ENCODE data around the gene VSTM5.

DNA sequence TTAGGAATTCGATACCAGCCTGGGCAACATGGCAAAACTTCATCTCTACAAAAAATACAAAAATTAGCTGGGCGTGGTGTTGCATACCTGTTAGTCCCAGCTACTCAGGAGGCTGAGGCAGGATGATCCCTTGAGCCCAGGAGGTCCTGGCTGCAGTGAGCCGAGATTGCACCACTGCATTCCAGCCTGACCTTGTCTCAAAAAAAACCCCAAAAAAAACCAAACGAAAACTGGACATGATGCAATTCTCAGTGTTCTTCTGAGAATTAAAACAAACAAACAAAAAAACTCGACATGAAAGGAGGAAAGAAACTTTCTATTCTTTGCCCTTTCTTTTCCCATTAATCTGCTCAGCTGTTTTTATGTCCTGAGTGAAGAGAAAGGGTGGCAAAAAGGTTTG lies 58.9 kb downstream of the VSTM5 start:
- no peak for TF ChIP-seq ZFP3 (CRISPR knock-in tag; IDR thresholded peaks at IDR 0.05)
- no peak for TF ChIP-seq OSR1 (CRISPR knock-in tag; IDR thresholded peaks at IDR 0.05)
- TF ChIP-seq, protein P1, sequence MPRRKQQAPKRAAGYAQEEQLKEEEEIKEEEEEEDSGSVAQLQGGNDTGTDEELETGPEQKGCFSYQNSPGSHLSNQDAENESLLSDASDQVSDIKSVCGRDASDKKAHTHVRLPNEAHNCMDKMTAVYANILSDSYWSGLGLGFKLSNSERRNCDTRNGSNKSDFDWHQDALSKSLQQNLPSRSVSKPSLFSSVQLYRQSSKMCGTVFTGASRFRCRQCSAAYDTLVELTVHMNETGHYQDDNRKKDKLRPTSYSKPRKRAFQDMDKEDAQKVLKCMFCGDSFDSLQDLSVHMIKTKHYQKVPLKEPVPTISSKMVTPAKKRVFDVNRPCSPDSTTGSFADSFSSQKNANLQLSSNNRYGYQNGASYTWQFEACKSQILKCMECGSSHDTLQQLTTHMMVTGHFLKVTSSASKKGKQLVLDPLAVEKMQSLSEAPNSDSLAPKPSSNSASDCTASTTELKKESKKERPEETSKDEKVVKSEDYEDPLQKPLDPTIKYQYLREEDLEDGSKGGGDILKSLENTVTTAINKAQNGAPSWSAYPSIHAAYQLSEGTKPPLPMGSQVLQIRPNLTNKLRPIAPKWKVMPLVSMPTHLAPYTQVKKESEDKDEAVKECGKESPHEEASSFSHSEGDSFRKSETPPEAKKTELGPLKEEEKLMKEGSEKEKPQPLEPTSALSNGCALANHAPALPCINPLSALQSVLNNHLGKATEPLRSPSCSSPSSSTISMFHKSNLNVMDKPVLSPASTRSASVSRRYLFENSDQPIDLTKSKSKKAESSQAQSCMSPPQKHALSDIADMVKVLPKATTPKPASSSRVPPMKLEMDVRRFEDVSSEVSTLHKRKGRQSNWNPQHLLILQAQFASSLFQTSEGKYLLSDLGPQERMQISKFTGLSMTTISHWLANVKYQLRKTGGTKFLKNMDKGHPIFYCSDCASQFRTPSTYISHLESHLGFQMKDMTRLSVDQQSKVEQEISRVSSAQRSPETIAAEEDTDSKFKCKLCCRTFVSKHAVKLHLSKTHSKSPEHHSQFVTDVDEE (CRISPR knock-in tag; IDR thresholded peaks at IDR 0.05) = no peak
- TF ChIP-seq ARNTL (CRISPR knock-in tag; IDR thresholded peaks at IDR 0.05; ENCODE audit: borderline replicate concordance, low read depth) = no peak

Data from SK-N-SH treated with all-trans-retinoic acid at 6 μM for 48 hours (cell line).